ENCODE measurements around the gene MYB. TPM values are rescaled to one million over a fixed set of nuclear protein-coding genes. Genes with fewer than 3 reads are reported as not detected.

MYB gene
- total RNA-seq, 1 experiment from 2014 or later, result 0.05 TPM

DNA sequence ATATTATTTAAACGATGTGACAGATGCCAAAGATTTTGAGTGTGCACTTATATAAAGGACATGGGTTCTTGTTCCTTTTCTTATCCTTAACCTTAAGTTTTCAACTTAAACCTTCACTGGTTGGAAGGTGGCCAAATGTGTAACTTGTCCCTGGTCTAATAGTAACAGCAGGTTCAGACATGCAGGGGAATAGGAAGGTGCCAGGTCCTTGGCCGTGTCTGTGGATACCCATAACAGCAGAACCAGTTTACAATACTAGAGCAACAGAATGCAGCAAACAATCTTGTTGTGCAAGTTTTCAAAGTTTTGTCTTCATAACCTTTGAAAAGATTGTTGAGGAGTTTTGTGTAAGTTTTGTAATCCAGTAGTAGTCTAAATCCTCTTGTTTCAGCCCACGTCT lies 4.4 kb downstream of the MYB start:
- DNase-seq (ENCODE audit: extremely low read depth, low read depth), result no peak

DNA sequence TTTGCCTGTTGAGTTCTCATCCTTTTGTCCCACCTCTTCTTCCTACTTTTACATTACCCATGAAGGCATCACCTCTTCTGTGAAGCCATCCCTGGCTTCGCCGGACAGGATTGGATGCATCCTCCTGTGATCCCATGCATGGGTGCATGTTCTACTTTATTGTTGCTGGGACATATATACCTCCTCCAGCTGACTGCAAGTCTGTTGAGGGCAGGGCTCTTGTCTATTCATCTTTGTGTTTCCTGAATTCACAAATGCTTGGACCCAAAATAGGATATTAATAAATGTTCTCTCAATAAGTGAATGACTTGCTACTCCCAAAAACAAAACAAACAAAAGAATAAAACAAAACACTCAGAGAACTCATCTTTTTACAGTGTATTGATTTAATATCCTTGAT lies 5.1 kb downstream of the MYB start:
- no peak for DNase-seq (ENCODE audit: extremely low read depth, low read depth)

DNA sequence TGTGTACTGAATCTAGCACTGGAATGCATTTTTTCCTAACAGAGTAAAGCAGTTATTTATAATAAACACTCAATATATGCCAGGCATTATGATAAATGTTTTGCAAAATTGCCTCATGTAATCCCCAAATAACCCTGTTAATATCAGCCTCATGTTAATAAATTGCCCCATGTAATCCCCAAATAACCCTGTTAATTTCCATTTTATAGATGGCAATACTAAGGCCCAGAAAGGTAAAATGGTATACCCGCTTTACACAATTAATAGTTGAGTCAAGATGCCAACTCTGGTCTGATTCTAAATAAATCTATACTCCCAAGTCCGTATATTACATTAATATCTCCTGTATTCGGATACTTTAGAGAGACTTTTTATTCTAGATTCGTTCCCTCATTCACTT lies 6.3 kb downstream of the MYB start:
- no peak for DNase-seq (ENCODE audit: extremely low read depth, low read depth)

DNA sequence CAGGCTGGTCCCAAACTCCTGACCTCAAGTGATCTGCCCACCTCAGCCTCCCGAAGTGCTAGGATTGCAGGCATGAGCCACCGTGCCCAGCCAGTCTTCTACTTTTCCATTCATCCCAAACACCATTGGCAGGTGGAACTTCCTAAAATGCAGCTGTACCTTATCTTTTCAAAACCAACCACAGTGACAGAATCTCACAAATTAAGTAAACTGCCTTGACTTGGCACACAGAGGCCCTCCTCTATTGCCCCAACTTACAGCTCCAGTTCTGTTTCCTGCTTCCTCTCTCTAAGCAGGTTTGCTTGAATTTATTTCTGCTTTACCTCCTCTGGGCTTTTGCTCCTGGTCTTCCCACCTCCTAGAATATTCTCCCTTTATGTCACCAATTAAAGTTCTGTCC lies 7.6 kb downstream of the MYB start:
- no peak for DNase-seq (ENCODE audit: extremely low read depth, low read depth)

DNA sequence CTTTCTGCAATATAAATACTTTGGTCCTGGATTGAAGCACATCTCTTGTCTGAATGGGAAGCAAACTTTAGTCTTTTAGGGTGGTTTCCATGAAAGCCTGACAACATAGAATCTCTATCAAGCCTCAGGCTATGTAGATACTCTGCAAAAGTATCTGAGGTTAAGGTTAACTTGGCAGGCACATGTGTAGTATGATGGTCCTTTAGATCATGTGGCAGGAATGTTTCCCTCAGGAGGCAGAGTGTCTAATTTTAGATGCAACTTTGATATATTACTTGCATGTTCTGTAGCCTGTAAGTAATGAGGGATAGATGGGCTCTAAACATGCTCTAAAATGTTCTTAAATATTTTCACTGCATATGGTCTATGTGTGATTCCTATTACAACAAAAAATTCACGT lies 8.2 kb downstream of the MYB start:
- DNase-seq (ENCODE audit: extremely low read depth, low read depth), result no peak

DNA sequence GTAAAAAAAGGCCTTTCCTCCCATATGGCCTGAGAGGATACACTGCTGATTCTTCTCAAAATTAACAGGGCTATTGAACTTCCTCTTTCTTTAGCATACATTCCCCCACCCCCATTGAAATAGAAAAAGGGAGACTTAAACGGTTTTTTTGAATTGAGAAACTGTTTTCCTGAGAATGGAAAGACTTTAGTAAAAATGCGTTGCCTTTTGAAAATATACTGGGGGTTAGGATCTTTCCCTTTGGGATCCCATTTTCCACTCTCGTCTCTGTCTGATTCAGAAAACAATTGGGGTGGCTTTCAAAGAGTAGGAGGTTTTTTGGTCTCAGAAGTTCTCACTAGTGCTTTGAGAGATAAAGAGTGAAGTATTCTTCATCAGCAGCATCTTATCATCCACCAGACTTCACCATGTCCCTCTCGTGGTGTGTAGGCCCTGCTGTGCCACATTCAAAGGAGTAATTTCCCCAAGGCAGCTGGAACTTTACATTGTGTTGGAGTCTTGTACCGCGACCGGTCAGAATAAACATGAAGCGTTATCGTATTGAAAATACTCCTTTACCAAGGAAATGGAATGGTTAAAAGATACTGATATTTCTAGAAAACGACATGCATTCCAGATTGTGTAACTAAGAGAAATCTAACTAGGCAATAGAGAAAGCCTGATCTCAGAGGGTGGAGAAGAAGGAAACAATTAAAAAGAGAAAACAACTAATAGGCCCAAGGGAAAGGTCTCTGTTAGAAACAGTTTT lies 10.6 kb downstream of the MYB start:
- DNase-seq (ENCODE audit: extremely low read depth, low read depth), result no peak

DNA sequence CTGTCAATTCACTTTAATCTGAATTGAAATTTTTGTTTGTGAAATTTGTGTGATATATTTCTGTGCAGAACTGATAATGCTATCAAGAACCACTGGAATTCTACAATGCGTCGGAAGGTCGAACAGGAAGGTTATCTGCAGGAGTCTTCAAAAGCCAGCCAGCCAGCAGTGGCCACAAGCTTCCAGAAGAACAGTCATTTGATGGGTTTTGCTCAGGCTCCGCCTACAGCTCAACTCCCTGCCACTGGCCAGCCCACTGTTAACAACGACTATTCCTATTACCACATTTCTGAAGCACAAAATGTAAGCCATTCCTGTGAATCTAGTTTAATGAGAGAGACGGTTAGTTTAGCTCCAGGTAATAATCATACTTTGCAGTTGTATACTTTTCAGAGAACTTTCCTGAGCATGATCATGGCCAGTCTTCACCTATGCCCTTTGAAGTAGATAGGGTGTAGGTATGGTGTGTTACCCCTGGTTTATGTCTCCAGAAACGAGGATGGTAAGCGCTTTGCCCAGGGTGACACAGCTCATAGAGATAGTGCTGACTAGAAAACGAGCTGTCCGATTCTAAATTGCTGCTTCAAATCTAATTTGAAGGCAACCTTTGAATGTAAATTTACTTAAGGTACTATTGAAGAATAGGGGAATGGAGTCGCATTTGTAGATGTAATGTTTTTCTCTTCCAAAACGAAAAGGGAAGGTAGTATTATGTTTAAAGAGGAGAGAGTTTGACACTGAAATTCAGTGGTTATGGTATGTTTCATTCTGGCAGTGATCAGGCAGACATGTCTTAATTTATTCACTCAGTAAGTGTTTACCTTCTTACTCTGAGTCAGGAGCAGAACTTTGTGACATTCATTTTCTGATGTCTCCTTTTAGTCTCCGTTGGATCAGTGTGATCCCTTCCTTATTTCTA lies 11.4 kb downstream of the MYB start:
- DNase-seq (ENCODE audit: extremely low read depth, low read depth), result no peak

DNA sequence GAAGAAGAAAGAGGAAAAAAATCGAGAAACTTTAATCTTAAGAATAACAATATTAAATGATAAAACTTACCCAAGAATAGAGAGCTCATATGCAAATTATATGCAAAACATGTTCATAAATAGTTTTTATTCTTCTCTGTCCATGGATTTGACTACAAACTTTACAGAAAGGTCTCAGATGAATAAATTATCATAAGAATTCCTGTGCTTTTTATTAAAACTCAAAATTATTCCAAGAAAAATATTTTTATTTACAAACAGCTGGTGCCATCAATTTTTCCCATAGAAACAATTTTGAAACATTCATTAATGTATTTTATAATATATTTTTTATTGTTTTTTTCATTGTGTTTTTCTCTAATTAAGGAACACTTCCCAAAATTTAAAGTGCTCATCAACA lies 12.1 kb downstream of the MYB start:
- DNase-seq (ENCODE audit: extremely low read depth, low read depth), result no peak

DNA sequence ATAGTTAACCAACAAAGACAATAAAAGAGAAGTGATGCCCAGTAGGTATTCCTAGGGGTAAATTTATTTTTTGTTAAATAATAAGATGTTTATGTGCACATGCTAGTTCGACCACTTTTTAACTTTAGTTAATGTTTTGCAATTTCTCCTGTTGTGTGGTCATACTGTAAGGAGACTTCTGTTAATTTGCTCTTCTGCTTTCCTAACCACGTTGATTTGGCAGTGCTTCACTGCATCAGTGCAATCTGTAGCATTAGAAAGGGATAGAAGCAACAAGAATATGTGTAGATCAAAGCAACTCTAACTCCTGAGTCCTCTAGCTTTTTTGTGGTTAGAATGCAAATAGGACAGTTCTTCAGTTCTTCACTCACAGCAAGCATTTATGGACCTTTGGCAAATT lies 13.9 kb downstream of the MYB start:
- no peak for DNase-seq (ENCODE audit: extremely low read depth, low read depth)

DNA sequence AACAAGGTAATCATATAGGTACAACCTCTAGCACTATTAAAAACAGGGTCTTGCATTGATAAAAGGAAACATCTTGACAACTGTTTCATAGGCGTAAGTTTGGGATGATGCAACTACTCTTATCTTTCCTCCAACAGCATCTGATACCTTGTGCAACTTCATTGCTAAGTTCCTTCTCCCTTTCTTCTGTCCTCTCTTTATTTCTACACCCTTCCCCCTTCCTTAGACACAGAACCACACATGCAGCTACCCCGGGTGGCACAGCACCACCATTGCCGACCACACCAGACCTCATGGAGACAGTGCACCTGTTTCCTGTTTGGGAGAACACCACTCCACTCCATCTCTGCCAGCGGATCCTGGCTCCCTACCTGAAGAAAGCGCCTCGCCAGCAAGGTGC lies 14.4 kb downstream of the MYB start:
- no peak for DNase-seq (ENCODE audit: extremely low read depth, low read depth)

DNA sequence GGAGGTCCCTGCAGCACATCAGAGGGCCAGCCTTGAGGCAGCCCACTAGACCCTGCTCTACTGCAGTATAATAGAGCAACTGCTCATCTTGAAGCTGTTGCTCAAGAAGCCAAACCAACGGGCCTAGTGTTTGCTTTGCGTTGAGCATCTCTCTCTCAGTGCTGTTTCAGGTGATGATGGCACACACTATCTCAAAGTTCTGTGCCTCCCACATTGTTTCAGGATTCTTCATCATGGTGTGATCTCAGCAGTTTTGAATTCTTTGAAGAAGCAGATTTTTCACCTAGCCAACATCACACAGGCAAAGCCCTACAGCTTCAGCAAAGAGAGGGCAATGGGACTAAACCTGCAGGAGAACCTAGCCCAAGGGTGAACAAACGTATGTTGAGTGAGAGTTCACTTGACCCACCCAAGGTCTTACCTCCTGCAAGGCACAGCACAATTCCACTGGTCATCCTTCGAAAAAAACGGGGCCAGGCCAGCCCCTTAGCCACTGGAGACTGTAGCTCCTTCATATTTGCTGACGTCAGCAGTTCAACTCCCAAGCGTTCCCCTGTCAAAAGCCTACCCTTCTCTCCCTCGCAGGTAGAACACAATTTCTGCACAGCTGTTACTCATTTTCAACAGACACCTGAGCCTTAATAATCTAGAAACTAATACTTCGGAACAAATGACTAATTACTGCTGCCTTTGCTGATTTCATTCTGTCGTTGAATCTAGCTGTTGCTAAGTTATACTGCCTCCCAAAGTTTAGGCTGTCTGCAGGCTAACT lies 15.8 kb downstream of the MYB start:
- DNase-seq (ENCODE audit: extremely low read depth, low read depth), result no peak

DNA sequence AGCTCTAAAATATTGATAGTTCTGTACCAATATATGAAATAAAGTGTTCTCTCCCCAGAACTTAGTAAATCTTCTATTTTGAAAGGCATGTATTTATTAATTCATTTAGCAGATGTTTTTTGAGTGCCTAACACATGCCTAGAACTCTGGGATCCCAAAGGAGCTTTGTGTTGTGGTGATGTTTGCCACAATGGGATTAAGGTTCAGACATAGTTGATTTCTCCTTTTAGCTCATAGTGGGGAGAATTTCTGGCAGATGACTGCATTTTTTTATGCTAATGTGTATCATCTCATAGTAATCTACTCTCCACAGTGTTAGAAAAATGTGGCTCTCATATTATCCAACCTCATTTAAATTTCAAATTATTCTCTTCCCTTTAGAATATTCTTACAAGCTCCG lies 21.7 kb downstream of the MYB start:
- DNase-seq (ENCODE audit: extremely low read depth, low read depth), result no peak

DNA sequence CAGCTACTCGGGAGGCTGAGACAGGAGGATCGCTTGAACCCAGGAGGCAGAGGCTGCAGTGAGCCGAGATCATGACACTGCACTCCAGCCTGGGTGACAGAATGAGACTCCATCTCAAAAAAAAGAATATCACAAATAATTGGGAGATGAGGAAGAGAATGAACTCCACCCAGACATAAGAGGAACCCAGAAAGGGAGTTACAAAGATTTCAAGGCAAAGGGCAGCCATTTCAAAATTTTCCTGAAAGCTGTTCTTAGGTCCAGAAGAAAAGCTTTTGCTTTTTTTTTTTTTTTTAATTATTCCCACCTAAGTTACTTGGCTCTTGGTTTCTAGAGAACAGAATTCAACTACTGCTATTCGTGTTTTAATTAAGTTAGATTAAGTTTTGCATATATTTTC lies 23.8 kb downstream of the MYB start:
- no peak for DNase-seq (ENCODE audit: extremely low read depth, low read depth)

DNA sequence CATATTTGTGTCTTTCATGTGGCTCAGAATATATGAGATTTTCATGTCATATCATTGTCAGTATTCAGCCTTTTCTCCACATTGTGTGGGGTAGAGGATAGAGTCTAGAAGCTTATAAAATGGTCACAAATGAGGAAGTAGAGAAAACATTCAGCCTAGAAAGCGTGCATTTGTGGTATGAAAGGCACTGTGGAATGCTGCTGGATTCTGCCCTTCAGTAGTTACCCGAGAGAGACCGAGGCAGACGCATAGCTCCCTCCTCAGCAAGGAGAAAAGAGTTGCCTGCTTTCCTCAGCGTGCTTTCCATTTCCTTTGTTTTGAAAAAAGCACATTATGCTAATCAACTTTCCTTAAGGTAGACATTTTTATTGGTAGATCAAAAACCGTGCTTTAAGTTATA lies 28.7 kb downstream of the MYB start:
- no peak for DNase-seq (ENCODE audit: extremely low read depth, low read depth)

DNA sequence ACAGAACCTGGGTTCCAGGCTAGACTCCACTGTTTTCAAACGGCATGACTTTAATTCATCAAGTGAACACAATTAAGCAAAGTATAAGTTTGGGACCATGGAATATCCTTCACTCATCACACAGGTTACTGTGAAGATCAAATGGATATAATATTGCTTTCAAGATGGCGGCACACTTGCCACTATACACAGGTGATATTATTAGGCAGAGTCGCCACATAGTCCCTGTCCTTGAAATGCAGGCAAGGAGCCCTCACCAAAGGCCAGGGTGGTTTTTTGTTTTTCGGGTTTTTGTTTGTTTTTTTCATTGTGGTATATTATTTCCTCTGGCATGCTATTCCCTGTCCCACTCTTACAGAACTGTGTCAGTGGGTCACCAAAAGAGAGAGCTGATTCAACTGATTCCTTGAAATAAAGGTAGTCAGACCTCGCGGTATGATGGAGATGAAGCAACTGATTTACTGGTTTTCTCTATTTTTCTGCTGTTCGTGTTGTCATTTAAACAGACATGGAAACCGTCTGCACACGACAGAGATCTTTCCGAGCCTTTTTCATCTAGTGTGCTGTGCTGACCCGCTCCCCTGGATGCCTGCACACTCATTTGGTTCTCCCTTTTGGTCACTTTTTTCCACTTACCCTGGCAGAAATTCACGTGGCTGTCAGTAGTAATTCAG lies 29.7 kb downstream of the MYB start:
- DNase-seq (ENCODE audit: extremely low read depth, low read depth), result no peak

DNA sequence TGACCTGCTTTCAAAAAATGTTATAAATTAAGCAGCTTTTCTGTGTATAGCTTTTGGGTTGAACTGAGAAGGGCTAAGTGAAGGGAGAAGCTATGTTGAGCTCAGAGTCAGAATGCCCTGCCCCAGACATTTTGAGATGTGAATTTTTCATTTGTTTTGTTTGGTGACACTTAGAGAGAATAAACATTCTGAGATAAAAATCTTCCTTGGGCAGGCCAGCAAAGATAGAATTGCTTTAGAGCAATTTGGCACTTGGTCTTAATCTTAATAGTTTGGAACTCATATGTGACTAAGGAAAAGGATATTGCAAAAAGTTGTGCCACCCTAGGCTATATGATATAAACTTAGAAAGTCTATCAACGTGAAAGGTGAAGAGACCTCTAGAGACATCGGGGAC lies 30.2 kb downstream of the MYB start:
- no peak for DNase-seq (ENCODE audit: extremely low read depth, low read depth)

DNA sequence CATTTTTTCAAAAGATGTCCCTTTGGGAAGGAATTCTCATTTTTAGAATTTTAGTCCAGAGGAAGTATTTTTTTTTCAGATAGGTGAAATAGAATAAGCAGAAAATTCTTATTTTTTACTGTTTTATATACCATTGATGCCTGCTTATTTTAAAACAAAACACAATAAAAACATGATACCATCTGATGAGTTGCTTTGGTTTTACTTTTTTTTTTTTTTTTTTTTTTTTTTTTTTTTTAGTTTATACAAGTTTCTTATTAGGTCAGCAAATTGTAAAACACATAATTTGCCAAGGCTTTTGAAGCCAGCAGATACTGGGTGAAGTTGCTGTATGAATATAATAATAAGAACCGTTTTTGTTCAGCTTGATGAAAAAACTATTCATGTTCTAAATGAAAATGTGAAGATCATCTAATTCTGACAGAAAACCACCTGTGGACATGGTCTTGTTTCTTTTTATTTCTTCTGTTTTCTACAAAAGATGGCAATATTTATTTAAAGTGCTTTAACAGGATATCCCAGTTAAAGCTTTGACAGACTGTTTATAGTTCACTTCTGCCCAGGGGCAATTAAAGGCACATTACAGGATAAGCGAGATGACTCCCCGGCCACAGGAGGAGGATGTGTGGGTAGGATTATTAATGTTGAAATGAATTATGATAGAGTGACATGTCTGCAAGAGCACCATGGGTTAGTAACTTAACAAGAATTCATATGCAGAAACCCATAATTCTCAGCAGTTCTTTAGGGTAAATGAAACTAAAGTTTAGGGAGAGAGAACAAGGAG lies 31.1 kb downstream of the MYB start:
- no peak for DNase-seq (ENCODE audit: extremely low read depth, low read depth)

DNA sequence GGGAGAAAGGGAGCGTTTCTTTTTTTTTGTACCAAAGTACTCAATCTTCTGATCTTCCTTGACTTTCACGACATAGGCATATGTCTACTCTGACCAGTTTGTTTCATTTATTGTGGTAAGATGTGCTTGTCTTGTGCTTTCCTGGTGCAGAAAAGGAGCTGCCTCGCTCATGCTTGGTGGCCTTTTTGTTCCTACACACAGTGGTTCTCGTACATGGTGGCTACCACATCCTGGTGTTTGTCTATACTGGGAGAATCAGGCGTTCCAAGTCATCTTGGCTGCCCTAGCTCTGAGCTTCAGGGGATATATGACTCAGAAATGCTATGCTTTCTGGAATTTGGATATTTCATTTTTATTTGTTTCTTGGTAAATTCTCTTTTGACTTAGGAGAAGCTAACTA lies 31.8 kb downstream of the MYB start:
- no peak for DNase-seq (ENCODE audit: extremely low read depth, low read depth)

DNA sequence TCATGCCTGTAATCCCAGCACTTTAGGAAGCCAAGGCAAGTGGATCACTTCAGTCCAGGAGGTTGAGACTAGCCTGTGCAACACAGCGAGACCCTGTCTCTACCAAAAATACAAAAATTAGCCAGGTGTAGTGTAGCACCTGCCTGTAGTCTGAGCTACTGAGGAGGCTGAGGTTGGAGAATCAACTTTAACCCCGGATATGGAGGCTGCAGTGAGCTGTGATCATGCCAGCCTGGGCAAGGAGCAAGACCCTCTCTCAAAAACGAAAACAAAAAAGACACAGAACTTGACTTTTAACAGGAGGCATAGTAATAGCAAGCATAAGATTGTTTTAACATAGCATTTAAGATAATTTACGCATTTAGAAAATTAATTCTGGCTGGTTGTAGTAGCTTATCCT lies 32.5 kb downstream of the MYB start:
- DNase-seq (ENCODE audit: extremely low read depth, low read depth), result no peak

DNA sequence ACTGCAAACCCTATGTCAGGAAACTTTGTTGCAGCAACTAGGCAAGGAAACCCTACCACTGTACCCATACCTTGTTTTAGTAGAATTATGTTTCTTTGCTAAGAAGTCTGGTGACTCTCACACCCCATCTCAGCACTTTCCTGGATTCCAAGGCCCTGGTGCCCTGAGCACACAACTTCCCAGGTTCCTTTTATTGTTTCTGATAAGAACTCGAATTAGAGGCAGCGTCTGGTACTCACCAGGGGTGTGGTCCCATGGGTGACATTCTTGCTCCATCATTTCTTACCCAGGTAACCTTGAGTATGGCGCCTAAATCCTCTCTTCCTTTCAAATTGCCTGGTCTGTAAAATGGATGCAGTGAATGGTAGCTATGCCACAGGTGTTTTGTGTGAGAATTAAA lies 34.1 kb downstream of the MYB start:
- DNase-seq (ENCODE audit: extremely low read depth, low read depth), result no peak

Measured in NCI-H460 (cell line).